Ishikawa (cell line): Measurements from ENCODE around the gene FOXF1.

Experiments used
- CEBPB ChIP-seq: IDR thresholded peaks from 2 replicates; pipeline ENCODE4 v1.6.1; 2012
- EGR1 ChIP-seq: IDR thresholded peaks from 2 replicates; pipeline ENCODE4 v1.6.1; 2012

- TF ChIP-seq EGR1 (no peak), CEBPB (no peak)
These were observed 7.4 kb downstream of the FOXF1 start for GRCh38 chr16:86517652-86518258.
